Neuronal stem cell (in vitro differentiated cells): ENCODE results near the gene WDPCP.
"Not testable (repeated sequence)": the region's sequence is repeated elsewhere in the genome, so short reads cannot be mapped to it uniquely, and the experiment has no call there.

Experiments
- DNase-seq: peaks from one replicate; pipeline ENCODE4 v3.0.0-alpha.2; 2013; ENCODE audit warnings: low spot score
- H2AFZ ChIP-seq: one replicate; pipeline ENCODE4 v1.6.1; 2013; ENCODE audit warnings: mild to moderate bottlenecking, low read length, inconsistent platforms
- H2AK5ac ChIP-seq: 2 replicates; pipeline ENCODE4 v1.6.1; 2013; ENCODE audit warnings: low read depth, mild to moderate bottlenecking, inconsistent platforms, low read length, moderate library complexity, mixed read lengths
- H2BK120ac ChIP-seq: 2 replicates; pipeline ENCODE4 v1.6.1; 2013; ENCODE audit warnings: low read depth, mild to moderate bottlenecking, inconsistent platforms, low read length, moderate library complexity, mixed read lengths
- H2BK12ac ChIP-seq: one replicate; pipeline ENCODE4 v1.6.1; 2013; ENCODE audit warnings: low read length, inconsistent platforms
- H2BK15ac ChIP-seq: 2 replicates; pipeline ENCODE4 v1.6.1; 2013; ENCODE audit warnings: mild to moderate bottlenecking, low read length, inconsistent platforms, mixed read lengths
- H2BK5ac ChIP-seq: one replicate; pipeline ENCODE4 v1.6.1; 2013; ENCODE audit warnings: inconsistent platforms, mild to moderate bottlenecking, low read length, moderate library complexity
- H3K14ac ChIP-seq: one replicate; pipeline ENCODE4 v1.6.1; 2013; ENCODE audit warnings: low read length, inconsistent platforms
- H3K18ac ChIP-seq: 2 replicates; pipeline ENCODE4 v1.6.1; 2013; ENCODE audit warnings: low read length, inconsistent platforms
- H3K23ac ChIP-seq: 2 replicates; pipeline ENCODE4 v1.6.1; 2013; ENCODE audit warnings: low read depth, mild to moderate bottlenecking, mixed read lengths, low read length, inconsistent platforms; ENCODE audit not compliant: poor library complexity
- H3K27ac ChIP-seq: replicated peaks from 3 replicates; pipeline ENCODE4 v1.5.1; 2013; ENCODE audit warnings: low read length, inconsistent platforms
- H3K27me3 ChIP-seq, 3 experiments: 2 replicates each; pipeline ENCODE4 v1.6.1; 2013; ENCODE audit warnings: low read length in 3 of 3, mild to moderate bottlenecking in 2 of 3, inconsistent platforms in 1 of 3, low read depth in 1 of 3, mixed read lengths in 1 of 3, moderate library complexity in 1 of 3; ENCODE audit not compliant: control insufficient read depth in 3 of 3, insufficient read depth in 3 of 3
- H3K36me3 ChIP-seq, 2 donors: replicated peaks in 1 of 2; 2 replicates each; pipeline ENCODE4 v1.6.1; 2013; ENCODE audit warnings: low read length in 2 of 2; ENCODE audit not compliant: control insufficient read depth in 2 of 2, insufficient read depth in 2 of 2
- H3K4ac ChIP-seq: 2 replicates; pipeline ENCODE4 v1.6.1; 2013; ENCODE audit warnings: inconsistent platforms, mild to moderate bottlenecking, low read length, moderate library complexity
- H3K4me1 ChIP-seq, 2 donors: 1 replicate in 1 of 2; 2 replicates in 1 of 2; pipeline ENCODE4 v1.6.1; 2013; ENCODE audit warnings: low read length in 2 of 2, low read depth in 1 of 2; ENCODE audit not compliant: control insufficient read depth in 2 of 2, insufficient read depth in 1 of 2
- H3K4me2 ChIP-seq: one replicate; pipeline ENCODE4 v1.6.1; 2013; ENCODE audit warnings: mild to moderate bottlenecking, low read length, inconsistent platforms; ENCODE audit not compliant: insufficient read depth, poor library complexity, severe bottlenecking
- H3K4me3 ChIP-seq, 2 donors: 2 replicates each; pipeline ENCODE4 v1.5.1; 2013; ENCODE audit warnings: low read length in 2 of 2, mild to moderate bottlenecking in 2 of 2, inconsistent platforms in 1 of 2, moderate library complexity in 1 of 2
- H3K79me1 ChIP-seq: one replicate; pipeline ENCODE4 v1.6.1; 2013; ENCODE audit warnings: low read depth, mild to moderate bottlenecking, inconsistent platforms, low read length, moderate library complexity
- H3K9ac ChIP-seq: one replicate; pipeline ENCODE4 v1.6.1; 2013; ENCODE audit warnings: mild to moderate bottlenecking, low read depth, low read length, inconsistent platforms; ENCODE audit not compliant: poor library complexity
- H3K9me3 ChIP-seq, 2 donors: replicated peaks in 1 of 2; 2 replicates each; pipeline versions ENCODE3 to v1.6.1; 2013; ENCODE audit warnings: low read length in 2 of 2, mild to moderate bottlenecking in 2 of 2, inconsistent platforms in 1 of 2, low read depth in 1 of 2, mixed read lengths in 1 of 2, moderate library complexity in 1 of 2; ENCODE audit not compliant: control insufficient read depth in 2 of 2, insufficient read depth in 1 of 2
- H4K8ac ChIP-seq: one replicate; pipeline ENCODE4 v1.6.1; 2013; ENCODE audit warnings: low read depth, mild to moderate bottlenecking, inconsistent platforms, low read length, moderate library complexity
- H4K91ac ChIP-seq: one replicate; pipeline ENCODE4 v1.6.1; 2013; ENCODE audit warnings: low read length, low read depth, mild to moderate bottlenecking, inconsistent platforms; ENCODE audit not compliant: poor library complexity
- WGBS, 2 donors: extraction: QIAGEN DNeasy Blood & Tissue Kit; methylation state at CpG; one replicate each; pipeline ENCODE4 v1.1.7; 2013; ENCODE audit warnings: missing lambda C conversion rate in 2 of 2, mixed read lengths in 1 of 2; ENCODE audit not compliant: insufficient read length in 2 of 2, insufficient replicate concordance in 1 of 2; ENCODE audit errors: extremely low coverage in 2 of 2; 5-methylcytosine and 5-hydroxymethylcytosine counted together

WDPCP gene

DNA sequence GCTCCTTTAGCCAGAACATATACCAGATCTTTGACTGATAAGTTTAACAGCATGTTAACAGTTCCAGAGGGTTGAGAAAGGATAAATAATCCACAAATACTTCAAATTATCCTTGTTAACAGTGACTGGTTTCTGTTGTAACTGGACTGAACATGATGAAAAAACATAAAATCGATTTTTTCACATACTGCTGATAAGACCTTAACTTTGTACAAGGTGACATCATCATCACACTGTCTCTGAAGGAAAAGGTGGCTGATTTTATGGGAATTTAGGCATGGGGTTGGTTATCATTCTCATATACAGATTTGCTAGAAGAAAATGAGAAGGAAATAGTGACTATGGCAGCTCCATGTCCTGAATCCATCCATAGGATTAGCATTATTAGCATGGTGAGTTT is 501.6 kb downstream of the WDPCP start:
- Histone ChIP-seq H3K4me1 (no peaks in the 10 kb centered on the region), H3K27ac (no peak overlapping the region), H3K36me3 (no peaks in the 10 kb centered on the region), H2AK5ac (no peak overlapping the region), H3K4me2 (no peak overlapping the region), H2BK12ac (no peak overlapping the region), H3K27me3 (no peaks in the 10 kb centered on the region), H4K91ac (no peak overlapping the region), H4K8ac (no peak overlapping the region), H3K9me3 (no peaks in the 10 kb centered on the region), H3K79me1 (no peaks in the 10 kb centered on the region), H2BK15ac (no peak overlapping the region), H2BK120ac (no peak overlapping the region), H3K4me3 (no peak overlapping the region), H2AFZ (no peak overlapping the region), H3K9ac (no peak overlapping the region), H2BK5ac (no peak overlapping the region), H3K18ac (no peak overlapping the region), H3K4ac (no peak overlapping the region), H3K14ac (no peak overlapping the region), H3K23ac (no peak overlapping the region)
- no CpG with 5 or more reads among the region's 1 CpG for WGBS, 2 donors
- DNase-seq: no peak

DNA sequence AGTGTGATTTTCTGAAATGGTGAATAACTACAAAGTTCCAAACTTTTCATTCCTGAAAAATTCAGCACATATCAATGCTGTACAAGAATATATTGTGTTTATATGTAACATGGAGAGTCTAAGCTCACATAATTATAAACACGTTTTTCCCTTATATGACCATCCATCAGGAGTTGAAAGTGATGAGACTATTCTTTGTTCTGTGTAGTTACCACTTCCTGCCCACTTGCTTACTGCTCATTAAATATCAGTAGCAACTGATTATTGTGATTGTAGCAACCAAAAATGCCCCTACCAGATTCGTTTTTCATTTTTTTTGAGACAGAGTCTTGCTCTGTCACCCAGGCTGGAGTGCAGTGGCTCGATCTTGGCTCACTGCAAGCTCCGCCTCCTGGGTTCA is 506.9 kb downstream of the WDPCP start:
- no CpG with 5 or more reads among the region's 4 CpGs for WGBS, 2 donors
- Histone ChIP-seq H3K14ac (no peak overlapping the region), H4K8ac (no peak overlapping the region), H2BK15ac (no peak overlapping the region), H3K4me2 (no peak overlapping the region), H3K18ac (no peak overlapping the region), H3K9ac (no peak overlapping the region), H2AFZ (no peak overlapping the region), H3K4ac (no peak overlapping the region), H2BK120ac (no peak overlapping the region), H3K27me3 (no peaks in the 10 kb centered on the region), H3K27ac (no peak overlapping the region), H3K4me3 (no peak overlapping the region), H2AK5ac (no peak overlapping the region), H2BK5ac (no peak overlapping the region), H3K9me3 (no peaks in the 10 kb centered on the region), H4K91ac (no peak overlapping the region), H3K23ac (no peak overlapping the region), H3K4me1 (no peaks in the 10 kb centered on the region), H3K36me3 (no peaks in the 10 kb centered on the region), H3K79me1 (no peaks in the 10 kb centered on the region), H2BK12ac (no peak overlapping the region)
- no peak for DNase-seq

DNA sequence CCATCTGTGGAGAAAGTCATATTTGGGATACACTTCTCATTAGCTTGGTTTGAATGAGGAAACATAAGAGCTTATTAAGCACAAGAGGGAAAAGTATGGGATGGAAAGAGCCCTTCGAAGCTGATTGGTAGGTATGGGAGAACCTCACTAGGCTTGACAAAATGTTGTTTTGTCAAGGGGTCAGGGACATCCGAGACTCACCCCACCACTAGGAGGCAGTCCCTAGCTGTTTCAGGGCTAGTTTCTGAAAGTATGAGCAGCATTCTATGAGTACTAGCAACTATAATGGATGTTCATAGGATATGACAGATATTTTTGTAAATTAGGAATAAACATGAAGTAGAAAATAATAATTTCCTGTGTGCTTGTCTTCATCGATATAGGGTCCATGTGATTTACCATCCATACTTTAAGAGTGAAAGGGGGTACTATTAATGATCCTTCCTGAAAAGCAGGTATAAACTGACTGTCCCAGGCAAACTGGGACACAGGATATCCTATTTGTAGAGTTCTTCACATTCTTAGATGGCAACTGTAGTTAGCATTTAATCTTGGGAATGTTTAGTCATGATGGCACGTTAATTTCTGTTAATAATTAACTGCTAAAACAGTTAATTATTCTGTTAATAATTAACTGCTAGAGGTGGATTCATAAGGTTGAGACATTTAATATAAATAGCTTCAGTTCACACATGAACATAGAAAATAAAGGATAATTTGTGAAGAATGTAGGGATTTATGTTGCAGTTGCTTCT is 509.2 kb downstream of the WDPCP start:
- Histone ChIP-seq H4K91ac (no peak overlapping the region), H2BK5ac (no peak overlapping the region), H3K9me3 (no peaks in the 10 kb centered on the region), H2AFZ (no peak overlapping the region), H3K36me3 (no peaks in the 10 kb centered on the region), H3K14ac (no peak overlapping the region), H2BK120ac (no peak overlapping the region), H3K4me2 (no peak overlapping the region), H3K18ac (no peak overlapping the region), H3K27ac (no peak overlapping the region), H3K4ac (no peak overlapping the region), H3K4me1 (no peaks in the 10 kb centered on the region), H2BK15ac (no peak overlapping the region), H2AK5ac (no peak overlapping the region), H4K8ac (no peak overlapping the region), H3K9ac (no peak overlapping the region), H3K23ac (no peak overlapping the region), H3K27me3 (no peaks in the 10 kb centered on the region), H2BK12ac (no peak overlapping the region), H3K79me1 (no peaks in the 10 kb centered on the region), H3K4me3 (no peak overlapping the region)
- DNase-seq: no peak
- no CpG with 5 or more reads among the region's 4 CpGs for WGBS, 2 donors

DNA sequence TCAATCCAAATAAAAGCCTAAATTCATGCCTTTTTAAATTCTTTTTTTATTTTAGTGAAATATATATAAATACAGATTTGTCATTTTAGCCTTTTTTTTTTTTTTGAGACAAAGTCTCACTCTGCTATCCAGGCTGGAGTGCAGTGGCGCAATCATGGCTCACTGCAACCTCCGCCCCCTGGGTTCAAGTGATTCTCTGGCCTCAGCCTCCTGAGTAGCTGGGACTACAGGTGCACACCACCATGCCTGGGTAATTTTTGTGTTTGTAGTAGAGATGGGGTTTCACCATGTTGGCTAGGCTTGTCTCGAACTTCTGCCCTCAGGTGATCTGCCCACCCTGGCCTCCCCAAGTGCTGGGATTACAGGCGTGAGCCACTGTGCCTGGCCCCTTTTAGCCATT is 513.9 kb downstream of the WDPCP start:
- not testable (repeated sequence) for H2BK15ac ChIP-seq, H3K23ac ChIP-seq, H3K18ac ChIP-seq, H3K27me3 ChIP-seq, H3K79me1 ChIP-seq, H3K4ac ChIP-seq, H3K4me2 ChIP-seq, H3K36me3 ChIP-seq, H4K91ac ChIP-seq, H2BK5ac ChIP-seq, H2BK12ac ChIP-seq, H2BK120ac ChIP-seq, H2AFZ ChIP-seq, H2AK5ac ChIP-seq, H4K8ac ChIP-seq, H3K9ac ChIP-seq, H3K4me3 ChIP-seq, H3K4me1 ChIP-seq, H3K27ac ChIP-seq, H3K14ac ChIP-seq, DNase-seq, H3K9me3 ChIP-seq
- WGBS, 2 donors: no CpG with 5 or more reads among the region's 4 CpGs
